ENCODE results near the gene FAM83B.

DNA sequence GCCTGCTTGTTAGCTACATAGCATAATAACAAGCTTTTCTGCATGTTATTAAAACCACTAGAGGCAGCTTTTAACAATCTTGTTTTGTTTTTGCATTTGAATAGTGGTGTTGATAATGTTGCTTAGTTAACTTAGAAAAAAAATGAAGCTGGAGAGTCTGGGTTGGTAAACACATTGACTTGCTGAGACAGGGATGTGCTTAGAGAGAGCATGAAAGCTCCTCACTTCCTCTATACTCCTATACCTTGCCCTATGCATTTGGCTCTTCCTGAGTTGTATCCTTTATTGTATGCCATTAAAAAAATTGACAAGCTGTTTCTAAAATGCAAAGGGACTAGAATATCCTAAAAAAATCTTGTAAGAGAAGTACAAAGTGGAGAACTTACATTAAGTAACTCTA is 13.6 kb downstream of the FAM83B start:
- TF ChIP-seq, protein P1, sequence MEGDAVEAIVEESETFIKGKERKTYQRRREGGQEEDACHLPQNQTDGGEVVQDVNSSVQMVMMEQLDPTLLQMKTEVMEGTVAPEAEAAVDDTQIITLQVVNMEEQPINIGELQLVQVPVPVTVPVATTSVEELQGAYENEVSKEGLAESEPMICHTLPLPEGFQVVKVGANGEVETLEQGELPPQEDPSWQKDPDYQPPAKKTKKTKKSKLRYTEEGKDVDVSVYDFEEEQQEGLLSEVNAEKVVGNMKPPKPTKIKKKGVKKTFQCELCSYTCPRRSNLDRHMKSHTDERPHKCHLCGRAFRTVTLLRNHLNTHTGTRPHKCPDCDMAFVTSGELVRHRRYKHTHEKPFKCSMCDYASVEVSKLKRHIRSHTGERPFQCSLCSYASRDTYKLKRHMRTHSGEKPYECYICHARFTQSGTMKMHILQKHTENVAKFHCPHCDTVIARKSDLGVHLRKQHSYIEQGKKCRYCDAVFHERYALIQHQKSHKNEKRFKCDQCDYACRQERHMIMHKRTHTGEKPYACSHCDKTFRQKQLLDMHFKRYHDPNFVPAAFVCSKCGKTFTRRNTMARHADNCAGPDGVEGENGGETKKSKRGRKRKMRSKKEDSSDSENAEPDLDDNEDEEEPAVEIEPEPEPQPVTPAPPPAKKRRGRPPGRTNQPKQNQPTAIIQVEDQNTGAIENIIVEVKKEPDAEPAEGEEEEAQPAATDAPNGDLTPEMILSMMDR (conservative IDR thresholded peaks at IDR 0.05) = no peak
- TF ChIP-seq EZH2 (IDR thresholded peaks at IDR 0.05; ENCODE audit: low read depth) = no peak
